Measurements from ENCODE around the gene PSME4.
"Not testable (repeated sequence)": the region's sequence is repeated elsewhere in the genome, so short reads cannot be mapped to it uniquely, and the experiment has no call there.

Gene PSME4

DNA sequence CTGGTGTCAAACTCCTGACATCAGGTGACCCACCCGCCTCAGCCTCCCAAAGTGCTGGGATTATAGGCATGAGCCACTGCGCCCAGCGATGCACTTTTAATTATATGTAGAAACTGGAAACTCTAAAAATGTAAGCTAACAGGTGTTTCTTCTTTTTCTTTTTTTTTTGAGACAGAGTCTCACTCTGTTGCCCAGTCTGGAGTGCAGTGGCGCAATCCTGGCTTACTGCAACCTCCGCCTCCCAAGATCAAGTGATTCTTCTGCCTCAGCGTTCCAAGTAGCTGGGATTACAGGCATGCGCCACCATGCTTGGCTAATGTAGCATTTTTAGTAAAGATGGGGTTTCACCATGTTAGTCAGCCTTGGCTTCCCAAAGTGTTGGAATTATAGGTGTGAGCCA, 129.1 kb downstream of the PSME4 start:
- DNase-seq, result not testable (repeated sequence)

DNA sequence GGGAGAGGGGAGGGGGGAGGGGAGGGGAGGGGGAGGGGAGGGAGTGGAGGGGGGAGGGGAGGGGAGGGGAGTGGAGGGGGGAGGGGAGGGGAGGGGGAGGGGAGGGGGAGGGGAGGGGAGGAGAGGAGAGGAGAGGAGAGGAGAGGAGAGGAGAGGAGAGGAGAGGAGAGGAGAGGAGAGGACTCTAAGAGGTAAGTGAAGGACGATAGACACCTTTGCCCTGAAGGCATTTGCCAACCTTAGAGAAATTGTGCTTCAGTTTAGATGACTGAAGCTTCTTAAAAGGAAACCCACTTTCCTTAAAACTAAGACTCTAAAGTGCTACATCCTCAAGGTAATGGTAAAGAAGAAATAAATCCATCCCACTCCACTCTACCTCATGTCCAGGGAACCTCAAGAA, 130.2 kb downstream of the PSME4 start:
- DNase-seq, result no peak

DNA sequence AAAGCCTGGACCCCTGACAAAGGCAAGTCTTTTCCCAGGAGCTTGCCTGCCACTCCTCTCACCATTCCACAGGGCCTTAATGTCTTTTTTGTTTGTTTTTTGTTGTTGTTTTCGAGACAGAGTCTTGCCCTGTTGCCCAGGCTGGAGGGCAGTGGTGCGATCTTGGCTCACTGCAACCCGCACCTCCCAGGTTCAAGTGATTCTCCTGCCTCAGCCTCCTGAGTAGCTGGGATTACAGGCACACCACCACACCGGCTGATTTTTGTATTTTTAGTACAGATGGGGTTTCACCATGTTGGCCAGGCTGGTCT, 140.9 kb downstream of the PSME4 start:
- not testable (repeated sequence) for DNase-seq

DNA sequence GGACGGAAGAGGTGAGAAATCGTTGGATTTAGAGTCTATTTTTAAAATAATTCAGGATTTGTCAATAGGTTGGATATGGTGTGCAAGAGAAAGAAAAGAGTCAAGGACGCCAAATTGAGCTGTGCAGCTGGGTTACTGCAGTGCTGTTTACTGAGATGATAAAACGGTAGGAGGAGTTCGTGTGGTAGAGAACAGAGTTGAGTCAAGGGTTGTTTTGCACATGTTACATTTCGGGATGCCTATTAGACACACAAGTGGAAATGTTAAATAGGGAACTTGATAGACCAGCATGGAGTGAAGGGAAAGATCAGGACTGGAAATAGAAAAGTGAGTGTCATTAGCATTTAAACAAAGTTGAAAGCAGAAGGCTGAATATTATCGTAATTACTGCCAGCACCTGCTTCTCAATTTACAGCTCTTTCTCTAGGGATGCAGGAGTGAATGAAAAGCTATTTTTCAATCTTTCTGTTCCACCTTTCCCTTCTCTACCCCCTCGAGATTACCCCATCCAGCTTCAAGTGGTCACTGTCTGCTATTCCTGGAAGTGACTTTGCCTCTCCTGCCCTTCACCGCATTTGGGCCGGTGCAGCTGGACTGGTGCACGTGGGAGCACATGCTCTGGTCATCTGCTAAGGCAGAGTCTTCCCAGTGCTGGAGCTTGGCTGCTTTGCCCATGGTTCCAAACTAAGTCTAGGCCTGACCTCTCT, 141.4 kb downstream of the PSME4 start:
- no peak for DNase-seq

DNA sequence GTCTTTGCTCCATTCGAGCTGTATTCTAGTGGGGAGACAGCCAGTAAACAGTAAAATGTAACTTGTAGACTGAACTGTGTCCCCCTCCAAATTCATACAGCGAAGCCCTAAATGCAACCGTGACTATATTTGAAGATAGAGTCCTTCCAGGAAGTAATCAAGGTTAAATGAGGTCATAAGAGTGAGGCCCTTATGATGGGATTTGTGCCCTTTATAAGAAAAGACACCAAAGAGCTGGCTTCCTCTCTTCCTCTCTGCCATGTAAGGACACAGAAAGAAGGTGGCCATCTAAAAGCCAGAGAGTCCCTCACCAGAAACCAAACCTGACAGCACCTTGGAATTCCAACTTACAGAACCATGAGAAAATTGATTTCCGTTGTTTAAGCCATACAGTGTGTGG, 142.5 kb downstream of the PSME4 start:
- DNase-seq, result no peak

DNA sequence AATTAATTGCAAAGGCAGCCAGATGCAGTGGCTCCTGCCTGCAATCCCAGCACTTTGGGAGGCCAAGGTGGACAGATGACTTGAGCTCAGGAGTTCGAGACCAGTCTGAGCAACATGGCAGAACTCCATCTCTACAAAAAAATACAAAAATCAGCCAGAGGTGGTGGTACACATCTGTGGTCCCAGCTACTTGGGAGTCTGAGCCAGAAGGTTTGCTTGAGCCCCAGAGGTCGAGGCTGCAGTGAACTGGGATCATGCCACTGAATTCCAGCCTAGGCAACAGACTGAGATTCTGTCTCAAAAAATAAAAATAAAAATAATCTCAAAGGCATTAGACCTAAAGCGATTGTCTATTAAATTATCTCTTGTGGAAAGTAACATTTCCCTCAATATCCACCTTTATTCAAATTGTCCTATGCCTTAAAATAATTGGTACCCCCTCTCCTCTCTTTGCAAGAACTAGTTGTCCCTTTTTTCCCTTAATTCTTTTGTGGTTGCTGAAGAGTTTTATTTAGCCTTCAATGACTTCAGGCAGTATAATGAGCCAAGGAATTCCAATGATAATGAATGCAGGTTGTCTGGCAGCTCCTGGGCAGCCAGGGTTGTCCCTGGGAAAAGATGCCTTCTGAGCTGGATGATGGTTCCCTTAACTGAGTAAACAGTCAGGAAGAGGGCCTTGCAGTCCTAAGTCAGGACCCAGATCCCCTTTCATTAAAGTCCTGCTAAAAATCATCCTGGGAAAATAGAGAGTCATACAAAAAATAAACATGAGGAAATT, 143.2 kb downstream of the PSME4 start:
- DNase-seq, result no peak

DNA sequence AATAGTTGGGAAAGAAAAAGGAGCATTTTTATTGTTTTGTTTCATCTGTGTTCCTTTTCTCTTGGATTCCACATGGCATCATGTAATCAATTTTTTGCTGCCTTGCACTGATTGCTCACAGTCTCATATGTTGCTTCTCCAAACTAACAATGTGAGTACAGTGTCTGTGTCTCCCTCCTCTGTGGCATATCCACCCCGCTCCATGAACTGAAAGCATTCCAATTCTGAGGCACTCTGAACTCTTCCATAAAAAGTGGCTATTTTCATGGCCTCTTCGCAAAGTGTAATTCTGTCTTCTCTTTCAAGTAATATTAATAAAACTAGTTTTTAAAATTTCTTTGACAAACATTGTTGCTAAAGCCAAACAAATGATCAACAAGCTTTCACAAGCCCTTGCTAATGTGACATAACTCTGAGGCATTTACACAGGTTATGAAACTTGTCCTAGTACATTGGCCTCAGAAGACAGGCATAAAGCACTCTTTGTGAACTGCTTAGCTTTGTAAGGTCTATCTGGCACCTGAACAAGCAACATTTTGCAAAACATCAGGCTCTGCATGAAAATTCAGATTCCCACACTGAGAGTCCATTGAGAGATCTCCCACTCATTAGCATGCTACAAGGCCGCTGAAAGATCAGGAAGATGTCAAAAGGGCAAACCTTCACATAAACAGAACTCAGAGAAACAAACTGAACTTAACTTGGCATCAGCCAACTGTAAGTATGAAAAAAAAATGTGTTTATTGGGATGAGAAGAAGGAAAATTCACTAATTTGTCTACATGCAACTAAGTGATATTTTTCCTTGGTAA, 144.0 kb downstream of the PSME4 start:
- DNase-seq, result no peak

DNA sequence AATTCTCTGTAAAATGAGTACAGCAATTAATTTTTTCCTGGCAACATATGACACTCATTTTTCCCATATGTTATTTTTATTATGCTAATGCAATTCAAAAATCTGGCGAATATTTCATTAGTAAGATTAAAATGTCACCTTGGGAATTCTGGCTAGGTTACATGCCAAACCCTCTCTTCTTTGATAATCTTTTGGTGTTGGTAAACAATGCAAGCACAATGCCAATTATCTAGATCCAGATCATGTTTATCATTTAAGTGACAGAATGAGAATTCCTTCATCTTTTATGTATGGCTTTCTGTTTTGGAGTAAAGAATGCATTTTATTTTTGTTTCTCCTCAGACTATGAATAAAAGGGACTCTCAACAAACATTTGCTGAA, 144.8 kb downstream of the PSME4 start:
- no peak for DNase-seq

DNA sequence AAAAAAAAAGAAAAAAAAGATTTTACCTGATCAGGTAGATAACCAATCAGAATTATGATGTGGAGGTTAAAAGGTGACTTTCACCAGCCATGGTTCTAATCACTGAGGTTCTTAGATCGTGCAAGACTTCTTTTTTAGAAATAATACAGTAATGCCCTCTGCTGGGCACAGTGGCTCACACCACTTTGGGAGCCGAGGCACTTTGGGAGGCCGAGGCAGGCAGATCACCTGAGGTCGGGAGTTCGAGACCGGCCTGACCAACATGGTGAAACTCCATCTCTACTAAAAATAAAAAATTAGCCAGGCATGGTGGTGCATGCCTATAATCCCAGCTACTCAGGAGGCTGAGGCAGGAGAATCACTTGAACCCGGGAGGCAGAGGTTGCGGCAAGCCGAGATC, 147.2 kb downstream of the PSME4 start:
- DNase-seq, result not testable (repeated sequence)

DNA sequence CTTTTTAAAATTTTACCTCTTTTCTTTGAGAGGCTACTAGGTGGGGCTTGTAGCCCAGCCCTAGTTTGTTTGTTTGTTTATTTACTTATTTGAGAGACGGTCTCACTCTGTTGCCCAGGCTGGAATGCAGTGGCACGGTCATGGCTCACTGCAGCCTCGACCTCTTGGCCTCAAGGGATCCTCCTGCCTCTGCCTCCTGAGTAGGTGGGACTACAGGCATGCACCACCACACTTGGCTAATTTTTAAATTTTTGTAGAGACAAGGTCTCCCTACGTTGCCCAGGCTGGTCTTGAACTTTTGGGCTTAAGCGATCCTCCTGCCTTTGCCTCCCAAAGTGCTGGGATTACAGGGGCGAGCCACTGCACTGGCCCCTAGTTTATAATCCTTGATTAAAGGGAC, 149.0 kb downstream of the PSME4 start:
- DNase-seq, result no peak

DNA sequence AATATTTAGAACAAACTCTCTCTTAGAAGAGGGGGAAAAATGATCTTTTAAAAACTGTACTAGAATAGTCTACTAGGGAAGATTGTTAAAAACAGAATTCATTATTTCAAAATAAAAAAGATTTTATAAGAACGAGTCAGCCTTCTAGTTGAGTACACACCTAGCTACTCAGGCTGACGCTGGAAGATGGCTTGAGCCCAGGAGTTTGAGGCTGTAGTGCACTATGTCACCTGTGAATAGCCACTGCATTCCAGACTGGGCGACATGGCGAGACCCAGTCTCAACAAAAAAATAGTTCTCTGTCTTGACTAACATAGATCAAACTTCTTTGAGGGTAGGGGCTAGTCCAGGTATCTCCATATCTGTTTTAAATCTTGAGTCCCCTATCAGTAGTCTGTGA, 150.1 kb downstream of the PSME4 start:
- no peak for DNase-seq

DNA sequence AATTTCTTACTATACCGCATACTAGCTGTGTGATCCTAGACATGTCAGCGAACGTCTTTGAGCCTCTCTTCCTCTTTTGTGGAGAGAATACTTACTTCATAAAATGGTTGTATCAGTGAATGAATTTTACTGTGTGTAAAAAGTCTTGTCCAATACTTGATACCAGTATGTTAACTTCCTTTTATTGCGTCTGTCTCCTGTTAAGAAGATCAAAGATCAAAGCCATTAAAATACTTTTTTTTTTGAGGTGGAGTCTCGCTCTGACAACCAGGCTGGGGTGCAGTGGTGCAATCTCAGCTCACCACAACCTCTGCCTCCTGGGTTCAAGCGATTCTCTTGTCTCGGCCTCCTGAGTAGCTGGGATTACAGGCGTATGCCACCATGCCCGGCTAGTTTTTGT, 150.7 kb downstream of the PSME4 start:
- no peak for DNase-seq

DNA sequence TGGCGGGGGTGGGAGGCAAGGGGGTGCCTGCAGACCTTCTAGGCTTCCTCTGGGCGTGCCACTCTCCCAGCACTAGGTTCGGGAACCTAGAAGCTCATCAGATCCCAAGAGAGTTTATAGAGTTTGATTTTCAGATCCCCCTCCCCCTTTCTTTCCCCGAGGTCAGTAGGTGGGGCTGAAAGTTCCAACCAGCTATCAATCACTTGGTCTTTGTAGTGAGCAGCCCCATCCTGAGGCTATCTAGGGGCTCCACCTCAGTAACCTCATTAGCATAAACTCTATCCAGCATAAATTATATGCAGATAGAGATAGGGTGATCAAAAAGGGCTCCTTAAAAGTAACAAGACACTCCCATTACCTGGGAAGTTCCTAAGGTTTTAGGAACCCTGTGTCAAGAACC, 151.2 kb downstream of the PSME4 start:
- DNase-seq, result no peak

DNA sequence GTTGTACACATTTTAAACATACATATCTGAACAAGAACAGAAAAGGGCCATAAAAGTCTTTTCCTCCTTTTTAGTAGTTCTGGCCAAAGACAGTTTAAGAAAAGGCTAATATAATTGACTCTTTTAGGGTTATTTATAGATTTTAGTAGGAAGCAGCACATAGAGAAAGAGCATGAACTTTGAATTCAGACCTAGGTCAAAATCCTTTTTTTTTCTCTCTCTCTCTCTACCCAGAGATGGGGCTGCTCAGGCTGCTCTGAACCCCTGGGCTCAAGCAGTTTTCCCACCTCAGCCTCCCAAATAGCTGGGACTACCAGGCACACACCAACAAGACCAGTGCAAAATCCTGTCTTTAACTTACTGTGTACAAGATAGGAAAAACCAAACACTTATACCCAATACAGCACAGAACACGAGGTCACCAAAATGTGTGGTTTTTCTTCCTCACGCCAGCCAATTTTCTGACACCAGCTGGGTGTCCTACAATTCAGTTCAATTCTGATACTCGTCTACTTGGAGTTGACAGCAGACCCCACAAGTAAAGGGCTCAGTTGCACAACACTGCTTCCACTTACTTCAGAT, 151.8 kb downstream of the PSME4 start:
- DNase-seq, result no peak
